GM18507 (cell line): ENCODE measurements around the gene ENTR1.
A peak's percentile ranks its signal among the peaks of the same experiment; 100 is the strongest.

Experiments
- DNase-seq: peaks from one replicate; pipeline ENCODE4 v3.0.0; 2011; ENCODE audit warnings: low read depth; ENCODE audit not compliant: insufficient read length; ENCODE audit errors: extremely low spot score
- FAIRE-seq: peaks from 2 replicates; lab custom pipeline; 2011; peaks lifted over from hg19 to GRCh38; lab: Jason Lieb, UNC

The ENTR1 gene

DNA sequence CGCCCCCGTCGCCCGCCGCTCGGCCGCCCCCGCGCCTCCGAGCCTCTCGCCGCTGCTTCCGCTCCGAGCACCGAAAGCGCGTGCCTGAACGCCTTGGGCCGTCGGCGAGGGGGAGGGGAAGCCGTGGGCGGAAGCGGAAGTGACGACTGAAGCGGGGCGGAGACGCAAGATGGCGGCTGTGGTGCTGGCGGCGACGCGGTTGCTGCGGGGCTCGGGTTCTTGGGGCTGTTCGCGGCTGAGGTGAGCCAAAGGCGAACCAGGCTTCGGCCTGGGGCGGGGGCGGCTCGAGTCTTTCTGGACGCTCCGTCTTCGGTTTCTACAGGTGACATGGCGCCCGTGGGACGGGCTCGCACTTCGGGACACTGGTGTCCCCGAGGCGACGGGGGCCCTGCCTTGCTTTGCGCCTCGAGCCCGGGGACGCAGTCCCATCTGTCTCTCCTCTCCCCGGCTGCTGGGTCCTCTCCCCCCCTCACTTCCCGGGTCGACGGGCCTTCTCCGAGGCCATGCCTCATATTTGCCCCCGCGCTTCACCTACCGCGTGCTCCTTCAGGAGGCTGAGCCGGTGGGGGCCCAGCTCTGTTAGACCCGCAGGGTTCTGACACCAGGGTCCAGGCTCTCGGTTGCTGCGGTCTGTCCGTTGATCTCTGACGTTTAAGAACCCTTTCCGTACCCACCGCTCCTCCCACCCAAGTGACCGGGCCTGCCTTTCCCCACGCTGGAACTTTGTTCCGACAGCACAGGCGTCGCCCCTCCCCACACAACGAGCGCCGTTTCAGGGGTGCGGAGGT lies at the start of gene ENTR1, which contains the start of gene PMPCA:
TSS of gene ENTR1 (minus strand) at position 115 of the 788 bp plus-strand sequence. CDS start 217 bp downstream, outside the sequence.
TSS of gene PMPCA (plus strand) at position 159 of the 788 bp plus-strand sequence. CDS start at position 170, 11 bp downstream.
- DNase-seq, result peak; percentile 98
- peak; percentile 95 for FAIRE-seq

DNA sequence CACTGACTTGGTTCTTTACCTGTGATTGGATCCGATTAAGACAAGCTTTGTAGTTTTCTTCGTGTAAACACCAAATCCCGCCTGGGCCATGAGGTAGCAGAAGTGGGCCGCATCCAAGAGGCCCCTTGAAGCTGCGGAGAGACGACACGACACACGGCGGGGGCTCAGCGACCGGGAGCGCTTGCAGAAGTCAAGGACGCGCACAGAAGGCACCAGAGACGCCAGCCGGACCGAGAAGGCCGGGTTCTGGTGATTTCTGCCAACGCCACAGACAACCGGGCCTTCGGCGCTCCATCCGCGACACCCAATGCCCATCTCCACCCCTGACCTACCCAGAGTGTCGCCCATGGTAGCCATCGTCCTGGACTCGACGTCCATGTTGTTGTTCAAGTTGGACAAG lies 49.0 kb upstream of the ENTR1 start:
- DNase-seq, result no peak
- FAIRE-seq, result no peak

- no peak for DNase-seq
- no peak for FAIRE-seq
These were observed 46.9 kb upstream of the ENTR1 start for GRCh38 chr9:136457326-136457725.

- FAIRE-seq, result no peak
- DNase-seq, result no peak
These were observed 45.8 kb upstream of the ENTR1 start for GRCh38 chr9:136456258-136456657.

DNA sequence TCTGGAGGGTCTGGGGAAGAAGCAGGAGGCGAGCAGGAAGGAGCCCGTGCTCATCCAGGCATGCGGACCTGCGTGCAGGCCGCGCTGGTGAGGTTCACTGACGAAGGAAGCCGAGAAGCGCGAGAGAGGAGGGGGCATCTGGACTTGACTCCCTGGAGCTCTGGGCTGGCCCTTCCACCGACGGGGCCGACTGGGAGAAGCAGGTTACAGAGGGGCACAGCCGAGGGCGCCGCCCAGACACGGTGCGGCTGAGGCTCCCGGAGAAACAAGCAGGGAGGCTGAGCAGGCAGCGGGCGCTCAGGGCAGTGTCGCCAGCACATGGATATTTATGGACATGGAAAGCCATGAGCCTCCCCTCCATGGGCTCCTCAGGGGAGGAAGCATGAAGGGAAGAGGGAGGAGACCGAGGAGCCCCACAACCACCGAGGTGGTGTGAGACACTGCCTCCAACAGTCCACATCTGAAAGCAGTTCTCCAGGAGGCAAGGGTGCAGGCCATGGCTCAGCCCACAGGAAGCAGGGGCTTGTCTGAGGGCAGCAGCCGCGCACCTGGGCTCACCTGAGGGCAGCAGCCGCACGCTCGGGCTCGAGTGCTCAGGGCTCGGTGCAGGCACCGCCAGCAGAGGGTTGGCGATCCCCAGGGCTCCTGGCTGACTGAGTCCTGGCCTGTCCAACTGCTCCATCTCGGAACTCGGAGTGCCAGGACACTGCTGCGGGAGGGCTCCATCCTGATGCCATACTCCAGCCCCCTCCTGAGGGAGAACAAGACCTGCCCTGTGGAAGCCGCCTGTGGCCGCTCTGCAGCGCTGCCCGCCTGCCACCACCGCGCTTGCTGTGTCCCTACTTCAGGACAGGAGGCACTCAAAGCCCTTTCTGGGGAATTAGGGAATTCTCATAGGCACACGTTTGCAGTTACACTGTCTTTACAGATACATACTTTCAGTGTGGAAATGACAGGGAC lies 44.9 kb upstream of the ENTR1 start:
- FAIRE-seq (no peak), DNase-seq (no peak)

- no peak for DNase-seq
- no peak for FAIRE-seq
These were observed 43.8 kb upstream of the ENTR1 start for GRCh38 chr9:136454026-136454796.

GRCh38 chr9:136453326-136453725 lies 42.9 kb upstream of the ENTR1 start:
- FAIRE-seq, result no peak
- no peak for DNase-seq

DNA sequence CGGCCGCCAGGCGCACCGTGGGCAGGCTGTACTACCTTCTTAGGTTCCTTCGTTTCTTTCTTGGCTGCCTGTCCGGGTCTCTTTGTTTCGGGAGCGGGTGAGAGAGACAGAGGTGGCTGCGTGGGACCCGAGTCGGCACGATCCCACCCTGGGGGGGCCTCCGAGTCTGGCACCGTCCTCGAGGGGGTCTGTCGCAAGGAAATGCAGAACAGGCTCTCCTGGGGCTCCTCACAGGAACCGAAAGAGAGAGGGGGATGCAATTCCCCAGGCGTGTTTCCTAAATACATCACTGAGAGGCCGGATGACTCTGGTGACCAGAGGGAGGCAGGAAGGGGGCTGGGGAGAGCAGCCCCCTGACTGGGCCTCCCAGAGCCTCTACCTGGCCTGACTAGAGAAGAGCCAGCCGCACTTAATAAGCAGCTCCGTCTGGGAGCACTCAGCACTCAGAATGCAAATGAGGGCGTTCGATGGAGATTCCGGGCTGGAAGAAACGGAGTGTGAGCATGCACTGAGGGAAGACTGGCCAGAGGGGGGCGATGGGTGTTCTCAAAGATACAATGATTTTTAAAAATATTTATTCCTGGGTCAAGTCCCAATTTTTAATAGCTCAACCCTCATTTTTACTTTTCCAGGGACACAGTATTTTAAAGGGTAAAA lies 40.9 kb upstream of the ENTR1 start:
- FAIRE-seq (no peak), DNase-seq (no peak)

DNA sequence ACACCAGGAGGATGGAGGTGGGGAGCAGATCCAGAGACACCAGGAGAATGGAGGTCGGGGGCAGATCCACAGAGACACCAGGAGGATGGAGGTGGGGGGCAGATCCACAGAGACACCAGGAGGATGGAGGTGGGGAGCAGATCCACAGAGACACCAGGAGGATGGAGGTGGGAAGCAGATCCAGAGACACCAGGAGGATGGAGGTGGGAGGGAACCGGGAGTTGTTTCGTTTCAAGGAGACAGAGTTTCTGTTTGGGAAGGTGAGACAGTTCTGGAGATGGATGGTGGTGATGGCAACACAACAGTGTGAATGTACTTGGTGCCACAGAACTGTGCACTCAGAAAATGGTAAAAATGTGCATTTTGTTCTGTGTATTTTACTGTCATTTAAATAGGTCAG lies 38.2 kb upstream of the ENTR1 start:
- no peak for FAIRE-seq
- no peak for DNase-seq

- no peak for DNase-seq
- FAIRE-seq, result no peak
These were observed 36.9 kb upstream of the ENTR1 start for GRCh38 chr9:136447173-136447778.

- DNase-seq, result no peak
- no peak for FAIRE-seq
These were observed 35.4 kb upstream of the ENTR1 start for GRCh38 chr9:136445799-136446198.

DNA sequence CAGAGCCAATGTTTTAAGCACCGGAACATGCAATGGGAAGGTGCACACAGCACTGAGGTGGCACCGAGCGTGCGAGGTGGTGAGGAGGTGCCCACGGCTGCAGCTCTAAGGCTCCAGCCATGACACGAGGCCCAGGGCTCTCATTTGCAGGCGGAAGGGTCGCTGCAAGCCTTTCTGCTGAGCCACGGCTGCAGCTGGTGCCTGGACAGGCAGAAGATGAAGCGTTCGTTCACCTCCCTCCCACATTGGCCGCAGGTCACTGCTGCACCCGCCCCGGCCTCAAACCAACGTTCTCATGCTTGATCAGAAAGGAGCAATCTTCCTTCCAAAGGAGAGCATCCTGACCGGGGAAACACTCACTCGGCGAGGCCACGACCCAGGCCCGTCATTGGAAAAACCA lies 33.7 kb upstream of the ENTR1 start:
- no peak for FAIRE-seq
- no peak for DNase-seq

DNA sequence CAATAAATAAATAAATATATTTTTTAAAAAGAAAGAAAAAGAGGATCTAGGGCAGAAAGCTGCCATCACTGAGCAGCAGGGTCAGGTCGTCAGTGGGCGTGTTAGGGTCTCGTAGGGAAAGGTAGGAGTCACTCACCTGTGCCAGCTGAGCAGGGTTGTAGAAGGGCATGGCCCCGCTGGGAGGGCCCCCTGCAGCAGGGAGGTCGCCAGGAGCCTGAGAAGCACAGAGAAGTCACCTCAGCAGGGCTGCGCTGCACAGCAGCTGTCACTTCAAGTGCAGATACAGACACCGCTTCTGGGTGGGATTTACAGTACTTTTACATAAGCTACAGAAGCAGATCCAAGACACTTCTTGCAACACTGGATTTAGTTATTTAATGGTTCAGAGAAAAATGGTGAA lies 33.3 kb upstream of the ENTR1 start:
- no peak for DNase-seq
- FAIRE-seq, result no peak

- DNase-seq (no peak), FAIRE-seq (no peak)
These were observed 32.7 kb upstream of the ENTR1 start for GRCh38 chr9:136443087-136443486.

DNA sequence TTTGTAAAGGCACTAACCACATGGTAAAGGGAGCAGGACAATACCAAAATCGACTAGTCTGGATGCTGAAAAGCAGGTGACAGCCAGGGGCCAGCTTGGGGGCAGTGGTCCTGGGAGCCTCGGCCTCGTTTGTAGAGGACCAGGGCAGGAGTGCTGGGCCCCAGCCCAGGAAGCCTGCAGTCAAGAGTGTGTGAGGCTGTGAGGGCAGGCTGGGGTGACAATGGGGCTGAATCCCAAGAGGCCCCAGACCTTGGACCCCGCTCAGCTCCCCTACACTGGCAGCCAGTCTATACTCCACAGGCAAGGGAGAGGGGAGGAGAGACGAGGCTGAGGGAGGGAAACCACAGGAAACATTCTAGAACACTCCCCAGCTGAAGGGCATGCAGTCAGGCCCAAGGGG lies 31.9 kb upstream of the ENTR1 start:
- DNase-seq, result no peak
- no peak for FAIRE-seq

- FAIRE-seq, result no peak
- DNase-seq, result no peak
These were observed 31.3 kb upstream of the ENTR1 start for GRCh38 chr9:136441681-136442245.

DNA sequence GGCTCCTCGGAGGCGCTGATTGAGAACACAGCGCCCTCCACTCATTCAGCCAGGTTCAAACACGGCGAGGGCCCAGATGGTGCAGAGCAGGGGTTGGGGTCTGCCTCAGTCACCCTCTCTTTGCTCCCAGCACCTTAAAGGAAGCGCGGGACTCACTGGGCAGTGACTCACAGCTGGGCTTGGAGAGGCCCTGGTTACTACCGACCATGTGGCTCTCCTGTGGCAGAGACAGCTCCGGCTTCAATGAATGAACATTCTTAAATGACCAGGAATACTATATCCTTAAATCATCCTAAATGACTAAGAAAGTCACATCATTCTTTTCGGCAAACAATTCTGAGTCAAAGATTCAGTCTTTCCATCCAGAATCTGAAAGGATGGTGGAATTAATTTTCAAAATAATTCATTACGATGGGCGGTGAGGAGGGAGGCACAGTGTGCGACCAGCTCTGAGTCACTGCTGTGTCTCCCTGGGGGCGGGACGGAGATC lies 30.8 kb upstream of the ENTR1 start:
- no peak for FAIRE-seq
- DNase-seq, result no peak
